ENCODE data around the gene PDE8B.

PDE8B gene

DNA sequence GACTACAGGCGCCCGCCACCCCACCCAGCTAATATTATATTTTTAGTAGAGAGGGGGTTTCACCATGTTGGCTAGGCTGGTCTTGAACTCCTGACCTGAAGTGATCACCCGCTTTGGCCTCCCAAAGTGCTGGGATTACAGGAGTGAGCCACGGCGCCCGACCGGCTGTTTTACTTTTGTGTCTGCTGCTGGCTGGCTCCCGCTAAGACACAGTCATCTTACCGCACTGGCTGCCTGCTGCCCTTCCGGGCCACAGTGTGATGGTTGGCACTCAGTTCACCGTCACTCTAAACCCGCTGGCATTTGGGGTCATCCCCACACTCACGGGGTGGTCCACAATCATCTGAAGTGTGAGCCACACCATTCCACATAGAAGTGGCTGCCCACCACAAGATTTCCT lies 188.0 kb downstream of the PDE8B start:
- no peak for DNase-seq (ENCODE audit: low read depth in 3 of 3)

DNA sequence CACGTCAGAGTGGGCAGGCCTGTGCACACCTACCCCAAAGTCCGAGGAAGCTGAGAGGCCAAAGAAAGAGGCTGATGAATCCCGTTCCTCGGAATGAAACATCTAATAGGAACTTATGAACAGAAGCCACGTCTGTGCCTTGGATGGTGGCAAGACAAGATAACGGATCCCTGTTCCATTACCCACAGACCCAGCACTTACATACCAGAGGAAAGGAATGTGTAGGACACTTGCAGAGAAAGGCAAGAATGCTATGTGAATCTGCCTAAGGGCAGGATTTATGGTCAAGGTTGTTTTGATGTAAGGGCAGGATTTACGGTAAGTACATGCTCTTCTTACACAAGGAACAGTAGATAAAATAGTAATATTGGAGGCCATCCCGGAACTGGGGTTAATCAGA lies 188.4 kb downstream of the PDE8B start:
- DNase-seq (ENCODE audit: low read depth in 3 of 3) = no peak

DNA sequence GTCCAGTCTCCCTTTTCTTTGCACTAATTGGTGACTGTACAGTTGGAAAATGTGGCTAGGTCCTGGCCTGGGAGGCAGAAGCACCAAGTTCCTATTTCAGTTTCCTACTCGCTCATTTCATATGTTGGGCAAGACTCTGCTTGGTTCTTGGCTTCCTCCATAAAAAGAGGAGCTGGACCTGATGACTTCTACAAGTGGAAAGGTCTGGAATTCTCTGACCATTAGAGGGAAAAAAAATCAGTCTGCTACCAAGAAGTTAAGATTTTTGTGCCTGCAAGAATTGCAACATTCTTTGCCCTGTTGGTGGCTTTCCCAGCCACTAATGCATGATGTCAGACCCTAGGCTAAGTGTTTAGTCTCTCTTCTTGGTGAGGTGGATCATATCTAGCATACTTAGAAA lies 190.2 kb downstream of the PDE8B start:
- DNase-seq (ENCODE audit: low read depth in 3 of 3) = no peak

DNA sequence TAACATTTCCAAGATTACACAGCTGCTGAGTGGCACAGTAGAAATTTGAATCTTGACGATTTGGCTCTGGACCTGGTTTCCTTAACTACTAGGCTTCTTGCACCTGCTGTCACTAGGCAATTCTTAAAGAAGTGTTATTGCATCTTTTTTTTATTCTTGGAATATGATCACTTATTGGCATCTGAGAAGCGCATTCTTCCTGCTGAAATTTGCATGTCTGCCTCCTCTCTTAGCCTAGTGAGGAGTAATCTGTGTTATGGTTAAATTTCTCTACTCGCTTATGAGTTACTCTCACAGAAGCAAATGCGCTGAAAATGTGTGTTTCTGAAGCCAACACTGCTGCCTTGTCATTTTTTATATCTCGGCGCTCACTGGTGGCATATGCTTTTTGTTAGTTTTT lies 192.3 kb downstream of the PDE8B start:
- no peak for DNase-seq (ENCODE audit: low read depth in 3 of 3)

DNA sequence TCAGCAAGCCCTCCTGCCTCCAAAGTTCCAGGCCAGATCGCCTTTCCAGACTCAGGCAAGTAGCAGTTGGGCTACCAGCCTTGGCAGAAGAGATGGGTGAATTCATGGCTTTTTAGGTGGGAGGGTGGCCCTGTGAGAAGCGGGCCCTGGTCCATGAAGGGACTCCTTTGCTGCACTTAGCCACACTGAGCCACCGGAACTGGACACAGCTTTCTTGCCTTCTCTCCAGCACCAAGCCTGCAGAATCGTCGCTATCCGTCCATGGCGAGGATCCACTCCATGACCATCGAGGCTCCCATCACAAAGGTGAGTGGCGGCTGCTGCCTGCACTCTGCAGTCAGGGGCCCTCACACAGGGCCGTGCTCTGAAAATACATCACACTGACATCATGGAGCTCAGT lies 196.7 kb downstream of the PDE8B start:
- DNase-seq (ENCODE audit: low read depth in 3 of 3) = no peak

DNA sequence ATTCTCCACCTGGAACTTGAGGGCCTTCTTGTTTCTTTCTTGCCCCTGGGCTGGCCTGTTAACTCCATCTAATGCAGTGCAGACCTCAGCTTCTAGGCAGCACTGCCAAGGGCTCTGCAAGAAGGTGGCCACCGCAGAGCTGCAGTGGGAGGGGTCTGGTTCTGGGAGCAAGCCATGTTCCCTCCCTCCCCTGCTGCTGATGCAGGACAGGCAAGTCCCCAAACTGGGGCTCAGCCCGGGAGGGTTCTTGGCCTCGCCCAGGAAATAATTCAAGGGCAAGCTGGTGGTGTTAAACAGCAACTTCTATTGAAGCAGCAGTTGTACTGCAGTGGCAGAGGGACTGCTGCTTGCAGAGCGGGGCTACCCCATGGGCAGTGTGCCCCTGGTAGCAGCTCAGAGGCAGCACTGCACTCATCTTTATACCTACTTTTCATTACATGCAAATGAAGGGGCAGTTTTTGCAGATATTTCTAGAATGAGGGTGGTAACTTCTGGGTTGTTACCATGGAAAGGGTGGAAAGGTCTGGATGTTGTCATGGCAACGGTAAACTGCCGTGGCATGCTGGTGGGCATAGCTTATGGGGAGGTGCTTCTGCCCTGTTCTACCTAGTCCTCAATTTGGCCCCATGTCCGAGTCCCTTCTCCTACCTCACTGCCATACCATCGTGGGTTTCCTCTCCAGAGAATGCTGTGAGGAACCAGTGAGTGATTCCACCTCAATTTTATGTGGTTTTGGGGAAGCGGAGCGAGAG lies 199.6 kb downstream of the PDE8B start:
- no peak for DNase-seq (ENCODE audit: low read depth in 3 of 3)

DNA sequence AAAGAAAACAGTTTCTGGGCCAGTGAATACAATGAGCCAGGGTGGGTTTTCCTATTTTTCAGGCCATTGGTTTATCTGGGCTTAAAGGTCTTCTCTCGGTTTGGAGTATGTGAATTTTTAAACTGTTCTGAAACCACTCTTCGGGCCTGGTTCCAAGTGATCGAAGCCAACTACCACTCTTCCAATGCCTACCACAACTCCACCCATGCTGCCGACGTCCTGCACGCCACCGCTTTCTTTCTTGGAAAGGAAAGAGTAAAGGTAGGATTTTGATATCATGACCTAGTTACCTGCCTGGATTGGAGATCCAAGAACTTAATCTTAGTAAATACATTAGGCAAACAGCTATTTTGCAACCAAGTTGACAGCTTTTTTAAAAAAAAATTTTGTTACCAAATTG lies 202.6 kb downstream of the PDE8B start:
- DNase-seq (ENCODE audit: low read depth in 3 of 3) = no peak

DNA sequence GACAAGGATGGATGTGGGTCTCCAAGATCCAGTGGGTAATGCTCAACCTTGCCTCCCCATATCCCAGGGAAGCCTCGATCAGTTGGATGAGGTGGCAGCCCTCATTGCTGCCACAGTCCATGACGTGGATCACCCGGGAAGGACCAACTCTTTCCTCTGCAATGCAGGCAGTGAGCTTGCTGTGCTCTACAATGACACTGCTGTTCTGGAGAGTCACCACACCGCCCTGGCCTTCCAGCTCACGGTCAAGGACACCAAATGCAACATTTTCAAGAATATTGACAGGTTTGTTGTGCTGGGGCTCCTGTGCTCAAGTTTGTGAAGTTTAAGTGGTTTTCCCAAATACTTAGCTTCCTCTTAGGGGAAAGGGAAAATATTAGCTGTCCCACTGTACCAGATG lies 207.7 kb downstream of the PDE8B start:
- no peak for DNase-seq (ENCODE audit: low read depth in 3 of 3)

DNA sequence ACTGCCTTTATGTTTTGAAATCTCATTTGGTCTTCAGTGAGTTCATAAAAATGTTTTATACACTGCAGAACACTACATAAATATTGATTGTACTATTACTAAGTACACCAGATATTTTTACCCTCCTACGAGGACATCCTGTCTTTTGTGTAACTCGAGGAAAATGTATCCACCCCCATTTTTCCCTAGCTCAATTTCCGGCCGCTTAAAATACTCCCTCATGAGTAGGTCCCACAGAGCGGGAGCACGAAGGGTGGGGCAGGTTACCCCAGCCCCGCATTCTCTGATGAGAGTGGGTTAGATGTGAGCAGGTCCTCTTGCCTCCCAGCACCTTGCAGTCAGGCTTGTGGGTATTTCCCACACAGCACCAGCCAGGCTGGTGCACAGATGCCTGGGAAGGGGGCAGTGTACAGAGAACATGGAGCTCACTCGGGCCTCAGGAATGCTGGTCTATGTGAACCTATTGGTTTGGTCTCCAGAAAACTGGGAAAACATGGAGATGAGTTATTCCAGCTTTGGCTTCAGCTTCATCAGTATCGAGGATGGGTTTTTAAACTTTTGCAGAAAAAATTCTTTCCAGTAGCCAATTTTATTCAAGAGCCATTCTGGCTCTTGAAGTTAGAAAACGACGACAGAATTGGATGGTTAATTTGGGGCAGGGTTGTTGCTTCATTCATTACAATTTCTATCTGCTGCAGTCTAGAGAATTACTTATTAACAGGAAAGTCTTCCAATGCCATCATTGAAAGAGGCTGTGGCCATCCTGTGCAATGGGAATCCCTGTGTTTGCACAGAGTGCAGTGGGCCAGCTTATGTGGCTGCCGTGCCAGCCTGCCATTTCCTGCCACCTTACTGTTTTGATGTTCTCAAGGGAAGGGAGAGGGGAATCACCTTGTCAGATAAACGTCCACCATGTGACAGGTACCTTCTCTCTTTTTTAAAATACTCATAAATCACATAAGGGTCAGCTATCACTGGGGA lies 208.4 kb downstream of the PDE8B start:
- DNase-seq (ENCODE audit: low read depth in 3 of 3) = no peak

DNA sequence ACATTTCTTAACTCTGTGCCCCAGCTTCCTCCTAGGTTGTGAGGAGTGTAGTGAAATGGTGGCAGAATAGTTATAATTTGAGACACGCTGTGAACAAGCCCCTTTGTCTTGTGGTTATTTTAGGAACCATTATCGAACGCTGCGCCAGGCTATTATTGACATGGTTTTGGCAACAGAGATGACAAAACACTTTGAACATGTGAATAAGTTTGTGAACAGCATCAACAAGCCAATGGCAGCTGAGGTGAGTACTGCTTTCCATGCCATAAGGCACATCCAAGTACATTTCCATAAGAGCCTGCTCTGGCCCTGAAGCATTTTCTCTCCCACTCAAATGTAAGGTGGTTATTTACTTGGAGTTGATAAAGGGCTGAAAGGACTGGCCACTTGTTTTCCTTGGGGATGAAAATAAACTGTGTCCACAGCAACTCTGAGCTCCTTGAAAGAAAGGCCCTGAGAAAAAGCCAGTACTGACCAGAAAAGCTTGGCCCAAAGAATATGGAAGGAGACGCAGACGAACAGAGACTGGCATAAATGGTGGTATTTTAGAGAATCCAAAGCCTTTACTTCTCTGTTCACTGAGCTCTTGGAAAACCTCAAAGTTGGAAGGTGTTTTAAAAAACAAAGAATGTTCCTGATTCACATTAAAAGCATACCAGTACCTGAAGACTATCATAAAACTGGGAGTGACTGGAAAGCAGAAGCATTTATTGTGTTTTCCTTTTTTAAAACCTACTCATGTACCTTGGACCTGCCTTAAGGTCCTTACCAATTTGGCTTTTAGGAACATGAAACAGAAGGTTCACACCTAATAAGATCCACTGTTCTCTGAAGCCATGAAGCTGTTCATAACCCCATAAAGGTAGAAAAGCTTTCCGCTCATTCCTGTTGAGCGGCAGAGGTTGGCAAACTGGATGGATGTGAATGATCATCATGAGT lies 209.4 kb downstream of the PDE8B start:
- DNase-seq (ENCODE audit: low read depth in 3 of 3) = no peak

DNA sequence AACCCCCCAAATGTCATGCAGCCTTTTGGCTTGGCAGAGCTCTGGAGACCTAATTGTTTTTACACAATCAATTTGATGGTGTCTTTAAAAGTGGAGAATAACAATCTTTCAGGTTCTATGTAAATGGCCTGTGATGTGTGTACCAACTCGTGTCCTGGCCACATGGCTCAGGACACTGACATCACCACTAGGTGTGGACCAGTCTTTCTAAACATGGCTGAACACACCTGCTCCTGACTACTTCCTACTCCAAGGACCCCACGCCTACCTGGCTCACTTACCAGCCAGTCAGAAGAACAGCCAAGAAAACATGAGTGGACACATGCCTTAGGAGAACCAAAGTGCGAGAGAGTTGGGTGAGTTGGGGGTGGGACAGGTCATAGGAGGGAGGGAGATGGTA lies 210.5 kb downstream of the PDE8B start:
- no peak for DNase-seq (ENCODE audit: low read depth in 3 of 3)

DNA sequence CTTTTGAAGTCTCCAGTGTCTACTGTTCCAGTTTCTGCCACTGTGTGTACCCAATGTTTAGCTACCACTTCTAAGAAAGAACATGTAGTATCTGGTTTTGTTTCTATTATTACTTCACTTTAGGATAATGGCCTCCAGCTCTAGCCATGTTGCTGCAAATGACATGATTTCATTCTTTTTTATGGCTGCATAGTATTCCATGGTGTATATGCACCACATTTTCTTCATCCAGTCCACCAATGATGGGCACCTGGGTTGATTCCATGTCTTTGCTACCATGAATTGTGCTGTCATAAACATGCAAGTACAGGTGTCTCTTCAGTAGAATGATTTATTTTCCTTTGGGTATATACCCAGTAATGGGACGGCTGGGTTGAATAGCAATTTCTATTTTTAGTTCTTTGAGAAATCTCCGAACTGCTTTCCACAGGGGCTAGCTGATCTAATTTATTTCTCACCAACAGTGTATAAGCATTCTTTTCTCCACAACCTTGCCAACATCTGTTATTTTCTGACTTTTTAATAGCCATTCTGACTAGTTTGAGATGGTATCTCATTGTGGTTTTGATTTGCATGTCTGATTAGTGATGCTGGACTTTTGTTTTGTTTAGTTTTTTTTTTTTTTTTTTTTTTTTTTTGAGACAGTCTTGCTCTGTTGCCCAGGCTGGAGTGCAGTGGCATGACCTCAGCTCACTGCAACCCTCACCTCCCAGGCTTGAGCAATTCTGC lies 212.7 kb downstream of the PDE8B start:
- no peak for DNase-seq (ENCODE audit: low read depth in 3 of 3)

DNA sequence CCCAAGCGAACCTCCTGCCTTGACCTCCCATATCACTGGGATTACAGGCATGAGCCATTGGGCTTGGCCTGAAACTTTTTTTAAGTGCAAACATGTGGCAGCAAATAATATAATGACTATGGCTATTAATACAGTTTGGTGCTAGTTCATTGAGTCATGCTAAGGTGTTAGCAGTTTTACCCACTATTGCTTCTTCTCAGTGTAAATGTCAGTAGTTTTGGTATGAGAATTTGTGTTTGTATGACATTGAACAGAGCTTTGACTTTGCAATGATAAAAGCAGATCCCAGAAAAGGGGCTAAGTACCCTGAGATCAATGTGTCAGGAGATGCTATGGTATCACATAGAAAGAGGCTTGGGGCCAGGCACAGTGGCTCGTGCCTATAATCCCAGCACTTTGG lies 214.4 kb downstream of the PDE8B start:
- DNase-seq (ENCODE audit: low read depth in 3 of 3) = no peak

DNA sequence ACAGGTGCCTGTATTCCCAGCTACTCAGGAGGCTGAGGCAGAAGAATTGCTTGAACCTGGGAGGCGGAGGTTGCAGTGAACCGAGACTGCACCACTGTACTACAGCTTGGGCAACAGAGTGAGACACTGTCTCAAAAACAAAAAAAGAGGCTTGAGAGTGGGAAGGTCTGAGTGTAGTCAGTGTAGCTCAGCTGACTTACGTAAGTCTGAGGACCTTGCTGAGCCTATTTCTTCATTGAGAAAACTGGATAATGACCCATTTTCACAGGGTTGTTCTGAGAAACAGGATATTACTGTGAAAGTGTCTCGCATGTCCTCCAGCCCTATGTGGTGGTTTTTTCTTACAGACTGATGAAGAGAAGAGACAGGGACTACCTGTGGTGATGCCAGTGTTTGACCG lies 214.9 kb downstream of the PDE8B start:
- DNase-seq (ENCODE audit: low read depth in 3 of 3) = no peak

DNA sequence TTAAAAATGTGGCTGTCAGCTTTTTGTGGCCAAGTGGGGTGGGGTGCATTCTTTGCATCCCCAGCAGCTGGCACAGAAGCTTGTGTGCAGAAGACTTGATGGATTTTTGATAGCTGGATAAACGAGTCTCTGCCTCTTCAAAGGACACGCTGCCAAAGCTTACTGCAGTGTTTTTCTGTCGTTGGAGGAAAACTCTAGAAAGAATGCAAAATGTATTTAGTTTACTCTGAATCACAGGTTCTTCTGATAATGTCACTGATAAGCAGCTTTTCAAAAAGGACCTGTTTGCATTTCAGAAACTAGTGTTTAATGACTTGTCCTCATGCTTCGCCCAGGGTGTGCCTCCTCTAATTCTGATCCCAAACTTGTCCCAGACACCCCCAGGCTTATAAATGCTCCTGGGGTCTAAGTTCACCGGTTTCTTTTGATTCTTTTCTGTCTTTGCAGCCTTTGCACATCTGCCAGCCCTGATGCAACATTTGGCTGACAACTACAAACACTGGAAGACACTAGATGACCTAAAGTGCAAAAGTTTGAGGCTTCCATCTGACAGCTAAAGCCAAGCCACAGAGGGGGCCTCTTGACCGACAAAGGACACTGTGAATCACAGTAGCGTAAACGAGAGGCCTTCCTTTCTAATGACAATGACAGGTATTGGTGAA lies 215.6 kb downstream of the PDE8B start:
- DNase-seq (ENCODE audit: low read depth in 3 of 3) = no peak

DNA sequence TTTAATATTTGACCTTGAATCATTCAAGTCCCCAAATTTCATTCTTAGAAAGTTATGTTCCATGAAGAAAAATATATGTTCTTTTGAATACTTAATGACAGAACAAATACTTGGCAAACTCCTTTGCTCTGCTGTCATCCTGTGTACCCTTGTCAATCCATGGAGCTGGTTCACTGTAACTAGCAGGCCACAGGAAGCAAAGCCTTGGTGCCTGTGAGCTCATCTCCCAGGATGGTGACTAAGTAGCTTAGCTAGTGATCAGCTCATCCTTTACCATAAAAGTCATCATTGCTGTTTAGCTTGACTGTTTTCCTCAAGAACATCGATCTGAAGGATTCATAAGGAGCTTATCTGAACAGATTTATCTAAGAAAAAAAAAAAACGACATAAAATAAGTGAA lies 216.2 kb downstream of the PDE8B start:
- no peak for DNase-seq (ENCODE audit: low read depth in 3 of 3)

DNA sequence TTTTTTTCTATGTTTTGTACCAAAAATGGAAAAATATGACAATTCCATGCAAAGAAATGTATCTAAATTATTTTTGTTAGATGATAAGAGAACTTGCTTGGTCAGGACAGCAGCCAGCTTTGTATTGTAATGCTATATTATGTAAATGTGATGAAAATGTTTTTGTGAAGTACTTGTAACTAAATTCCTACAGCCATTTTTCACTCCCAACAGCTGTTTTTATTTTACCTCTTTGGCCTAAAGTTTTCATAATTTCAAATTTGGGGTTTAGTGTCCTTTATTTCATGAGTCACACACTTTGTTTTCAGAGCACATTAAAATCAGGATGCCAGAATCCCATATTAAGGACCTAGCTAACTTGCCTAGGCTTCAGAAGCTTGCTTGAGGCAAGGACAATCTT lies 217.5 kb downstream of the PDE8B start:
- no peak for DNase-seq (ENCODE audit: low read depth in 3 of 3)

DNA sequence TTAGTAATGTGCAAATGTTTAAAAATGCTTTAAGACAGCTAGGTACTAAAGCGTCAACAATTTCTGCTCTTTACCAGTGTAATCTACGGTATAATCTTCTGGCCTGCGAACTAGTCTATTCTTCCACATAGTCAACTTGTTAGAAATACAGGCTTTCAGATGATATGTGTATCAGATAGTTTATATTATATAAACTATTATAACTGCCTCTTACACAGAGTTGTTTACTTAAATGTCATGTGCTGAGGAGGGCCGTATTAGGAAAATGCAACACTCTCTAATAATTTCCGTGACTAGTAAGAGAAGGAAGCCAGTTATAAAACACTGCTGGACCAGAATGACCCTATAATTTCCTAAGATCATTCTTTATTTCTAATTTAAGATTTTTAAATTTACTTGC lies 218.0 kb downstream of the PDE8B start:
- no peak for DNase-seq (ENCODE audit: low read depth in 3 of 3)

DNA sequence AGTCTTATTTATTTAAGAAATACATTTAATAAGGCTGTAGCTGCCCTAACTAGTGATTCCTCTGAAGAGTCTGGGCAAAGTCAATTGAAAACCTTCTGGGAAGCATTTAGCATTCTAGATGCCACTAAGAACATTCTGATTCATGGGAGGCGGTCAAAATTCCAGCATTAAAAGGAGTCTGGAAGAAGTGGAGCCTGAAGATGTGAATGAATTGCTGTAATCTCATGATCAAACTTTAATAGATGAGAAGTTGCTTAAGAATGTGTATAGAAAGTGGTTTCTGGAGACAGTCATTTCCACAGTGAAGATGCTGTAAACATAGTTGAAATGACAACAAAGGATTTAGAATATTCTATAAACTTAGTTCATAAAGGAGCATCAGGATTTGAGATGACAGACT lies 220.2 kb downstream of the PDE8B start:
- no peak for DNase-seq (ENCODE audit: low read depth in 3 of 3)

DNA sequence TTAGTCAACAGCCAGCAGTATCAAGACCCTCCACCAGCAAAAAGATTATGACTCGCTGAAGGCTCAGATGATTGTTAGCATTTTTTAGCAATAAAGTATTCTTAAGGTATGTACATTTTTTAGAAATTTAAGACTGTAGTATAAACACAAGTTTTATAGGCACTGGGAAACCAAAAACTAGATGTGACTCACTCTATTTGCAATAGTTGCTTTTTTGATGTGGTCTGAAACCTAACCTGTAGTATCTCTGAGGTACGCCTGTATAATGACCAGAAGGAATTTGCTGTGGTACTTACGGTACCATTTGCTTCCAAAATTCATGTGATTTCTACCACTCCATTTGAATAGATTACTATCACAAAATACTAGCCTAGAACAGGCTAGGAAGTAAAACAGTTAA lies 220.8 kb downstream of the PDE8B start:
- DNase-seq (ENCODE audit: low read depth in 3 of 3) = no peak

DNA sequence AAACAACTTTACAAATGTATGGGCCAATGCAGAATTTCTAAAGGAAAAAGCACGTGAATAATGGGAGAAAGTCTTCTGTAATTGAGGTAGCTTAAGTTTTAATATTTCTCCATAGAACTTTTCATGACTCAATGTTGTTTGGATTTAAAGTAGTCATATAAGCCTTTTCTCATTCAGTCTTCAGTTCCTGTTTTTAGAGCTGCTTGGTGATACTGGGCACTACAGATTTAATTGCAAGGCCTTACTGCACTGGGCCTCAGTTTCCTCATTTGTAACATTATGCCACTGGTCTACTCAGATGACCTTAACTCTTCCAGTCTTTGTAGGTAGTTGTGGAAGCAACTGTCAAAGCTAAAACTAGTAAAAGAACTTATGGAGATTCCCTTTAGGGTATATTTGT lies 221.2 kb downstream of the PDE8B start:
- DNase-seq (ENCODE audit: low read depth in 3 of 3) = no peak

Measured in stimulated activated CD4-positive, alpha-beta T cell treated with anti-CD3 and anti-CD28 coated beads, TNF-alpha, amount 100 ng/mL, for 48 hours (primary cell).